Heart left ventricle (tissue), 13 donors: ENCODE results near the gene RGMB.

Experiments
- POLR2A ChIP-seq, 2 donors: fragments of 450-650 bp; IDR thresholded peaks; one replicate each; pipeline ENCODE4 v1.6.1; 2017; ENCODE audit warnings: antibody characterized with exemption in 2 of 2, mild to moderate bottlenecking in 2 of 2, moderate library complexity in 2 of 2
- TF ChIP-seq, protein P1 (sequence below), 12 donors: fragments of 200-600 bp; sonication (generic) in 4 of 12; IDR thresholded peaks; one replicate each; pipeline versions ENCODE4 v1.5.0 to v1.8.0; 2018 to 2022; ENCODE audit warnings: antibody characterized with exemption in 12 of 12, mild to moderate bottlenecking in 5 of 12
- donor health status: ischemic (EF 13 %, LVEDD 7.1; RV severe dilation, severe dysfunction).
- donor health status: DM: no; HTN: yes; CAD: no.
- donor health status: DM: no; HTN: no; CAD: no.
- donor health status: ischemic (EF 25% LVEDD 6.9; RV normal size, moderate dysfunction).
- donor health status: ischemic (EF 25% LVEDD 5.7; RV mildly dilated, moderate dysfunction).
- donor health status: ischemic (EF 35%, LVEDD 5.7; RV mildly dilated, moderate dysfunction).
- donor health status: nonischemic (EF 11% LVEDD 7.7; RV severe dilation, severe dysfunction).
- donor health status: DM: yes; HTN: yes; CAD: no.
- donor health status: PGD.
- donor health status: ischemic (EF 29% LVEDD 5.4; RV normal size, mild dysfunction).
- donor health status: nonischemic (EF 23%, LVEDD 6.1; RV moderate dilation, normal function).

DNA sequence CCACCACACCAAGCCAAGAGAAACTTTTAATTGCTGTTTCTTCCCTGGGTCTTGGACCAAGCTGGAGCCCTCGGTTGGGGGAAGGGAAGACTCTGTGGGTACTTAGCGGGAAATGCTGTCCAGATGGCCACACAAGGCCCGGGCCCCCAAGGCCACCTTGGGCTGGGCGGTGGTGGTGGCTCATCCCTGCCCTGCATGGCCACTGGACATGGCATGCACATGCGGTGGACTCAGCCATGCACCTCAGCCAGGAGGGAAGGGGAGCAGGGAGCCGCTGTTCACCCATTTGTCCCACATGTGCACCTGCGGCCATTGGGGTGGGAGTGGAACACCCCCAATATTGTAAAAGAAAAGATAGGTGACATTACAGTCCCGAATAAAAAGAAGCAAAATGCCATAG, 72.4 kb downstream of the RGMB start:
- TF ChIP-seq, protein P1, sequence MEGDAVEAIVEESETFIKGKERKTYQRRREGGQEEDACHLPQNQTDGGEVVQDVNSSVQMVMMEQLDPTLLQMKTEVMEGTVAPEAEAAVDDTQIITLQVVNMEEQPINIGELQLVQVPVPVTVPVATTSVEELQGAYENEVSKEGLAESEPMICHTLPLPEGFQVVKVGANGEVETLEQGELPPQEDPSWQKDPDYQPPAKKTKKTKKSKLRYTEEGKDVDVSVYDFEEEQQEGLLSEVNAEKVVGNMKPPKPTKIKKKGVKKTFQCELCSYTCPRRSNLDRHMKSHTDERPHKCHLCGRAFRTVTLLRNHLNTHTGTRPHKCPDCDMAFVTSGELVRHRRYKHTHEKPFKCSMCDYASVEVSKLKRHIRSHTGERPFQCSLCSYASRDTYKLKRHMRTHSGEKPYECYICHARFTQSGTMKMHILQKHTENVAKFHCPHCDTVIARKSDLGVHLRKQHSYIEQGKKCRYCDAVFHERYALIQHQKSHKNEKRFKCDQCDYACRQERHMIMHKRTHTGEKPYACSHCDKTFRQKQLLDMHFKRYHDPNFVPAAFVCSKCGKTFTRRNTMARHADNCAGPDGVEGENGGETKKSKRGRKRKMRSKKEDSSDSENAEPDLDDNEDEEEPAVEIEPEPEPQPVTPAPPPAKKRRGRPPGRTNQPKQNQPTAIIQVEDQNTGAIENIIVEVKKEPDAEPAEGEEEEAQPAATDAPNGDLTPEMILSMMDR (IDR thresholded peaks at IDR 0.05), result no peak
- no peak for TF ChIP-seq POLR2A (IDR thresholded peaks at IDR 0.05)
